HepG2 (cell line): ENCODE data around the gene DNMT3B. TPM values are rescaled to one million over a fixed set of nuclear protein-coding genes. Genes with fewer than 3 reads are reported as not detected.

Experiments
- AHR ChIP-seq: IDR thresholded peaks from 2 replicates; pipeline ENCODE4 v1.6.1; 2018; ENCODE audit warnings: missing genetic modification reagents, missing compliant biosample characterization
- EHMT2 ChIP-seq: fragments of 200-600 bp; sonication (generic); IDR thresholded peaks from 2 replicates; pipeline ENCODE4 v1.7.0; 2017; ENCODE audit warnings: antibody characterized with exemption, low read depth, low read length, borderline replicate concordance
- FOXM1 ChIP-seq: sonication (generic); formaldehyde crosslinking; IDR thresholded peaks from 2 replicates; pipeline ENCODE4 v1.5.0; 2020; ENCODE audit warnings: missing genetic modification reagents
- HNRNPL ChIP-seq: fragments of 200-400 bp; formaldehyde crosslinking; IDR thresholded peaks from 2 replicates; pipeline ENCODE4 v1.6.1; 2017; ENCODE audit warnings: mild to moderate bottlenecking, low read depth, low read length
- KDM1A ChIP-seq: IDR thresholded peaks from 2 replicates; pipeline ENCODE4 v1.6.1; 2016; ENCODE audit warnings: missing compliant biosample characterization
- MTF2 ChIP-seq: sonication (generic); formaldehyde crosslinking; IDR thresholded peaks from 2 replicates; pipeline ENCODE4 v1.5.0; 2020; ENCODE audit warnings: missing genetic modification reagents, borderline replicate concordance
- NFKB2 ChIP-seq: sonication (generic); formaldehyde crosslinking; IDR thresholded peaks from 2 replicates; pipeline ENCODE4 v1.4.0; 2020; ENCODE audit warnings: missing genetic modification reagents, borderline replicate concordance
- PRDM4 ChIP-seq: sonication (generic); formaldehyde crosslinking; IDR thresholded peaks from 2 replicates; pipeline ENCODE4 v1.9.0; 2021; ENCODE audit warnings: missing genetic modification reagents, borderline replicate concordance
- SMAD1 ChIP-seq: sonication (generic); formaldehyde crosslinking; IDR thresholded peaks from 2 replicates; pipeline ENCODE4 v1.4.0; 2020; ENCODE audit warnings: missing genetic modification reagents, low read depth, mild to moderate bottlenecking, borderline replicate concordance
- SOX13 ChIP-seq, 3 experiments: fragments of 450-650 bp in 1 of 3; sonication (generic) in 1 of 3; formaldehyde crosslinking in 1 of 3; IDR thresholded peaks in 2 of 3; conservative IDR thresholded peaks in 1 of 3; 2 replicates each; pipeline versions ENCODE4 v1.5.0 to v1.6.1; 2016 to 2020; ENCODE audit warnings: antibody characterized with exemption in 1 of 3, mild to moderate bottlenecking in 1 of 3, missing compliant biosample characterization in 1 of 3, missing genetic modification reagents in 1 of 3, moderate library complexity in 1 of 3
- TSC22D2 ChIP-seq: sonication (generic); formaldehyde crosslinking; IDR thresholded peaks from 2 replicates; pipeline ENCODE4 v1.5.1; 2020; ENCODE audit warnings: missing genetic modification reagents, mild to moderate bottlenecking, borderline replicate concordance
- YEATS4 ChIP-seq: sonication (generic); formaldehyde crosslinking; IDR thresholded peaks from 2 replicates; pipeline ENCODE4 v1.4.0; 2020; ENCODE audit warnings: missing genetic modification reagents, borderline replicate concordance
- ZBTB21 ChIP-seq: sonication (generic); formaldehyde crosslinking; IDR thresholded peaks from 2 replicates; pipeline ENCODE4 v1.4.0; 2020; ENCODE audit warnings: missing genetic modification reagents
- ZNF142 ChIP-seq: sonication (generic); formaldehyde crosslinking; IDR thresholded peaks from 2 replicates; pipeline ENCODE4 v1.4.0; 2020; ENCODE audit warnings: missing genetic modification reagents
- ZNF343 ChIP-seq: sonication (generic); formaldehyde crosslinking; IDR thresholded peaks from 2 replicates; pipeline ENCODE4 v1.4.0; 2020; ENCODE audit warnings: mild to moderate bottlenecking, missing genetic modification reagents
- ZNF446 ChIP-seq: sonication (generic); formaldehyde crosslinking; IDR thresholded peaks from 2 replicates; pipeline ENCODE4 v1.5.0; 2020; ENCODE audit warnings: mild to moderate bottlenecking, missing genetic modification reagents
- ZNF709 ChIP-seq: sonication (generic); formaldehyde crosslinking; IDR thresholded peaks from 2 replicates; pipeline ENCODE4 v1.5.0; 2020; ENCODE audit warnings: mild to moderate bottlenecking, missing genetic modification reagents
- ZSCAN30 ChIP-seq: sonication (generic); formaldehyde crosslinking; IDR thresholded peaks from 2 replicates; pipeline ENCODE4 v1.5.0; 2020; ENCODE audit warnings: mild to moderate bottlenecking, missing genetic modification reagents
- polyA plus RNA-seq, 8 experiments: library from polyadenylated mRNA; depleted of rRNA in 3 of 8; stranded (reverse) in 7 of 8; unstranded in 1 of 8; fragments of >200 nt; fragmentation: Illumina TruSeq in 4 of 8; extraction: Trizol in 4 of 8; gene quantifications; 2 replicates each; pipeline versions ENCODE4 v1.2.1 to v1.2.3, GENCODE V29; 2011 to 2016; ENCODE audit warnings: low read depth in 4 of 8, missing spikeins in 1 of 8, mixed read lengths in 1 of 8; ENCODE audit not compliant: insufficient read depth in 1 of 8
- total RNA-seq, 5 experiments: library from RNA; depleted of rRNA; stranded (reverse); fragments of >200 nt; fragmentation: Illumina TruSeq; extraction: Trizol; gene quantifications; 2 replicates each; pipeline ENCODE4 v1.2.3, GENCODE V29; 2016; ENCODE audit warnings: low read depth in 1 of 5
- TF ChIP-seq, protein P1 (sequence below): sonication (generic); formaldehyde crosslinking; IDR thresholded peaks from 2 replicates; pipeline ENCODE4 v1.4.0; 2020; ENCODE audit warnings: missing genetic modification reagents, borderline replicate concordance

DNMT3B gene
- total and polyA plus RNA-seq, 2 of the 13 experiments (the other 11 are each of a cell fraction or from before 2014, with no cell fraction given): 3.8 to 13.9 TPM

- TF ChIP-seq ZNF142 (CRISPR knock-in tag) (peak; percentile 79), ZSCAN30 (CRISPR knock-in tag) (peak; percentile 60; the same call in 1 of the 2 replicates), ZNF446 (CRISPR knock-in tag) (peak; percentile 80), NFKB2 (CRISPR knock-in tag) (0 out of 2 replicates have a peak, but pooled peaks have one; percentile 22), SMAD1 (CRISPR knock-in tag) (peak; percentile 82; the same call in 1 of the 2 replicates), AHR (CRISPR knock-in tag) (no peak), FOXM1 (CRISPR knock-in tag) (0 out of 2 replicates have a peak, but pooled peaks have one; percentile 57), HNRNPL (0 out of 2 replicates have a peak, but pooled peaks have one; percentile 60), SOX13 (IDR thresholded peaks at IDR 0.05) (no peak; the same call in 1 of the 2 replicates), SOX13 (CRISPR knock-in tag; conservative IDR thresholded peaks at IDR 0.05 in 1 of 2, IDR thresholded peaks at IDR 0.05 in 1 of 2) (no peak), ZNF709 (CRISPR knock-in tag) (peak; percentile 87), YEATS4 (CRISPR knock-in tag) (peak; percentile 93), ZNF343 (CRISPR knock-in tag) (peak; percentile 68; the same call in 1 of the 2 replicates), ZBTB21 (CRISPR knock-in tag) (peak; percentile 16; the same call in 1 of the 2 replicates), PRDM4 (0 out of 2 replicates have a peak, but pooled peaks have one; percentile 62), KDM1A (CRISPR knock-in tag) (peak; percentile 84), MTF2 (CRISPR knock-in tag) (peak; percentile 67; the same call in 1 of the 2 replicates), TSC22D2 (CRISPR knock-in tag) (peak; percentile 26; the same call in 1 of the 2 replicates), EHMT2 (no peak)
- TF ChIP-seq, protein P1, sequence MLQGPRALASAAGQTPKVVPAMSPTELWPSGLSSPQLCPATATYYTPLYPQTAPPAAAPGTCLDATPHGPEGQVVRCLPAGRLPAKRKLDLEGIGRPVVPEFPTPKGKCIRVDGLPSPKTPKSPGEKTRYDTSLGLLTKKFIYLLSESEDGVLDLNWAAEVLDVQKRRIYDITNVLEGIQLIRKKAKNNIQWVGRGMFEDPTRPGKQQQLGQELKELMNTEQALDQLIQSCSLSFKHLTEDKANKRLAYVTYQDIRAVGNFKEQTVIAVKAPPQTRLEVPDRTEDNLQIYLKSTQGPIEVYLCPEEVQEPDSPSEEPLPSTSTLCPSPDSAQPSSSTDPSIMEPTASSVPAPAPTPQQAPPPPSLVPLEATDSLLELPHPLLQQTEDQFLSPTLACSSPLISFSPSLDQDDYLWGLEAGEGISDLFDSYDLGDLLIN (CRISPR knock-in tag): peak; percentile 46; the same call in 1 of the 2 replicates
Measured at GRCh38 chr20:32819992-32820697, 58.0 kb downstream of the DNMT3B start (continued).
